HCT116 (cell line): ENCODE data around the gene USP7.

Source experiments
- EZH2 ChIP-seq: fragments of 200-600 bp; sonication (generic); IDR thresholded peaks from 2 replicates; pipeline ENCODE4 v1.6.1; 2017; ENCODE audit warnings: antibody characterized with exemption, mixed run types
- POLR2A ChIP-seq: IDR thresholded peaks from 2 replicates; pipeline ENCODE4 v1.7.0; 2011; ENCODE audit warnings: borderline replicate concordance; ENCODE audit not compliant: insufficient read depth, insufficient read length; ENCODE audit errors: extremely low read depth
- TF ChIP-seq, protein P1 (sequence below): IDR thresholded peaks from 2 replicates; pipeline ENCODE4 v1.6.1; 2012; ENCODE audit warnings: low read depth
- TF ChIP-seq, protein P2 (sequence below), 3 experiments: fragments of 200-600 bp in 1 of 3; sonication (generic) in 1 of 3; IDR thresholded peaks in 2 of 3; conservative IDR thresholded peaks in 1 of 3; 2 replicates each; pipeline ENCODE4 v1.5.1; 2012 to 2017; ENCODE audit warnings: low read depth in 2 of 3, low read length in 2 of 3, antibody characterized with exemption in 1 of 3, borderline replicate concordance in 1 of 3, control low read depth in 1 of 3, mild to moderate bottlenecking in 1 of 3, mixed read lengths in 1 of 3, mixed run types in 1 of 3, moderate library complexity in 1 of 3; ENCODE audit not compliant: insufficient read depth in 1 of 3
- TF ChIP-seq, protein P3 (sequence below): IDR thresholded peaks from 2 replicates; pipeline ENCODE4 v1.6.1; 2012
- TF ChIP-seq, protein P4 (sequence below): IDR thresholded peaks from 2 replicates; pipeline ENCODE4 v1.6.1; 2011; ENCODE audit warnings: mild to moderate bottlenecking, low read length, moderate library complexity; ENCODE audit not compliant: insufficient replicate concordance; ENCODE audit errors: extremely low read depth

DNA sequence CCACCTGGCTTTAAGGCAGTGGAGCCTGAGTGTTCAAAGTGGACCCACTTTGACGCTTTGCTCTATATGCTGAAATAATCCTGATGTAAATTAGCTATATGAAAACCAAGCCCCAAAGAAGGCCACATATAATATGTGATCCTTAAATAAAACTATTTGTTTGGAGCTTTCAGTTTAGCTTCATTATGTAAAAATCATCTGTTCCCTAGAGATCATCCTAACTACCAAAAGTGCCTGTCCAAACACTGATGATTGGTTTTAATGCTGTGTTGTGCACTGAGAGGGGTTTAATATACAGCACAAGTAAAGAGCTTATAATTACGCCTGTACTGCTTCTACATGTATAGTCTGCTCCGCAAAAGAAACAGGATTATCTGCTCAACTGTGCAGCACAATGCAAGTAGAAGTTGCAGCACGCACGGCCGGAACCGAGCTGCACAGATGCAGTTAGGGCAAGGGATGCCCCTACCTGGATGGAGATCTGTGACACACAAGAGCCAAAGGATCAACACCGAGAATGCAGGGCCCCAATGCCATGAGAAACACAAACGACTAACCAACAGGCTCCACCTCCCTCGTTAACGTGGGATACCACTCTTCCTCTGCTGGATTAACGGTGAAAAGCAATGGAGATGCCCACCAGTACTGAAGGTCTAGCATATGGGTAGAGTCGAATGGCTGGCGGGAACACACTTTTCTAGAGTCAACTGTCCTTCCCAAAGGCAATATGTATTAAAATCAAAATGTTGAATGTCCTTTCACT is 20.5 kb downstream of the USP7 start:
- TF ChIP-seq, protein P1, sequence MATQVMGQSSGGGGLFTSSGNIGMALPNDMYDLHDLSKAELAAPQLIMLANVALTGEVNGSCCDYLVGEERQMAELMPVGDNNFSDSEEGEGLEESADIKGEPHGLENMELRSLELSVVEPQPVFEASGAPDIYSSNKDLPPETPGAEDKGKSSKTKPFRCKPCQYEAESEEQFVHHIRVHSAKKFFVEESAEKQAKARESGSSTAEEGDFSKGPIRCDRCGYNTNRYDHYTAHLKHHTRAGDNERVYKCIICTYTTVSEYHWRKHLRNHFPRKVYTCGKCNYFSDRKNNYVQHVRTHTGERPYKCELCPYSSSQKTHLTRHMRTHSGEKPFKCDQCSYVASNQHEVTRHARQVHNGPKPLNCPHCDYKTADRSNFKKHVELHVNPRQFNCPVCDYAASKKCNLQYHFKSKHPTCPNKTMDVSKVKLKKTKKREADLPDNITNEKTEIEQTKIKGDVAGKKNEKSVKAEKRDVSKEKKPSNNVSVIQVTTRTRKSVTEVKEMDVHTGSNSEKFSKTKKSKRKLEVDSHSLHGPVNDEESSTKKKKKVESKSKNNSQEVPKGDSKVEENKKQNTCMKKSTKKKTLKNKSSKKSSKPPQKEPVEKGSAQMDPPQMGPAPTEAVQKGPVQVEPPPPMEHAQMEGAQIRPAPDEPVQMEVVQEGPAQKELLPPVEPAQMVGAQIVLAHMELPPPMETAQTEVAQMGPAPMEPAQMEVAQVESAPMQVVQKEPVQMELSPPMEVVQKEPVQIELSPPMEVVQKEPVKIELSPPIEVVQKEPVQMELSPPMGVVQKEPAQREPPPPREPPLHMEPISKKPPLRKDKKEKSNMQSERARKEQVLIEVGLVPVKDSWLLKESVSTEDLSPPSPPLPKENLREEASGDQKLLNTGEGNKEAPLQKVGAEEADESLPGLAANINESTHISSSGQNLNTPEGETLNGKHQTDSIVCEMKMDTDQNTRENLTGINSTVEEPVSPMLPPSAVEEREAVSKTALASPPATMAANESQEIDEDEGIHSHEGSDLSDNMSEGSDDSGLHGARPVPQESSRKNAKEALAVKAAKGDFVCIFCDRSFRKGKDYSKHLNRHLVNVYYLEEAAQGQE = no peak
- TF ChIP-seq POLR2A (no peak), EZH2 (no peak)
- TF ChIP-seq, protein P2, sequence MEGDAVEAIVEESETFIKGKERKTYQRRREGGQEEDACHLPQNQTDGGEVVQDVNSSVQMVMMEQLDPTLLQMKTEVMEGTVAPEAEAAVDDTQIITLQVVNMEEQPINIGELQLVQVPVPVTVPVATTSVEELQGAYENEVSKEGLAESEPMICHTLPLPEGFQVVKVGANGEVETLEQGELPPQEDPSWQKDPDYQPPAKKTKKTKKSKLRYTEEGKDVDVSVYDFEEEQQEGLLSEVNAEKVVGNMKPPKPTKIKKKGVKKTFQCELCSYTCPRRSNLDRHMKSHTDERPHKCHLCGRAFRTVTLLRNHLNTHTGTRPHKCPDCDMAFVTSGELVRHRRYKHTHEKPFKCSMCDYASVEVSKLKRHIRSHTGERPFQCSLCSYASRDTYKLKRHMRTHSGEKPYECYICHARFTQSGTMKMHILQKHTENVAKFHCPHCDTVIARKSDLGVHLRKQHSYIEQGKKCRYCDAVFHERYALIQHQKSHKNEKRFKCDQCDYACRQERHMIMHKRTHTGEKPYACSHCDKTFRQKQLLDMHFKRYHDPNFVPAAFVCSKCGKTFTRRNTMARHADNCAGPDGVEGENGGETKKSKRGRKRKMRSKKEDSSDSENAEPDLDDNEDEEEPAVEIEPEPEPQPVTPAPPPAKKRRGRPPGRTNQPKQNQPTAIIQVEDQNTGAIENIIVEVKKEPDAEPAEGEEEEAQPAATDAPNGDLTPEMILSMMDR (IDR thresholded peaks at IDR 0.05 in 2 of 3, conservative IDR thresholded peaks at IDR 0.05 in 1 of 3; ENCODE audit: borderline replicate concordance in 1 of 3, insufficient read depth in 1 of 3, low read depth in 2 of 3, low read length in 2 of 3) = no peak
- TF ChIP-seq, protein P3, sequence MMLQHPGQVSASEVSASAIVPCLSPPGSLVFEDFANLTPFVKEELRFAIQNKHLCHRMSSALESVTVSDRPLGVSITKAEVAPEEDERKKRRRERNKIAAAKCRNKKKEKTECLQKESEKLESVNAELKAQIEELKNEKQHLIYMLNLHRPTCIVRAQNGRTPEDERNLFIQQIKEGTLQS = no peak
- TF ChIP-seq, protein P4, sequence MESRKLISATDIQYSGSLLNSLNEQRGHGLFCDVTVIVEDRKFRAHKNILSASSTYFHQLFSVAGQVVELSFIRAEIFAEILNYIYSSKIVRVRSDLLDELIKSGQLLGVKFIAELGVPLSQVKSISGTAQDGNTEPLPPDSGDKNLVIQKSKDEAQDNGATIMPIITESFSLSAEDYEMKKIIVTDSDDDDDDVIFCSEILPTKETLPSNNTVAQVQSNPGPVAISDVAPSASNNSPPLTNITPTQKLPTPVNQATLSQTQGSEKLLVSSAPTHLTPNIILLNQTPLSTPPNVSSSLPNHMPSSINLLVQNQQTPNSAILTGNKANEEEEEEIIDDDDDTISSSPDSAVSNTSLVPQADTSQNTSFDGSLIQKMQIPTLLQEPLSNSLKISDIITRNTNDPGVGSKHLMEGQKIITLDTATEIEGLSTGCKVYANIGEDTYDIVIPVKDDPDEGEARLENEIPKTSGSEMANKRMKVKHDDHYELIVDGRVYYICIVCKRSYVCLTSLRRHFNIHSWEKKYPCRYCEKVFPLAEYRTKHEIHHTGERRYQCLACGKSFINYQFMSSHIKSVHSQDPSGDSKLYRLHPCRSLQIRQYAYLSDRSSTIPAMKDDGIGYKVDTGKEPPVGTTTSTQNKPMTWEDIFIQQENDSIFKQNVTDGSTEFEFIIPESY = no peak
